A673 (cell line): ENCODE data around the gene RNASEH2A. TPM values are rescaled to one million over a fixed set of nuclear protein-coding genes. Genes with fewer than 3 reads are reported as not detected.
"Not testable (repeated sequence)": the region's sequence is repeated elsewhere in the genome, so short reads cannot be mapped to it uniquely, and the experiment has no call there.

Source experiments
- BruUV-seq: library from RNA; stranded (reverse); fragments of 400-500 nt; replicated peaks from 2 replicates; lab custom pipeline; 2021; lab: Mats Ljungman, UMichigan
- CTCF ChIA-PET: fragments of 300-600 bp; sonication (Branson Sonifier 250); formaldehyde crosslinking; loops from one replicate; lab custom pipeline; 2022; ENCODE audit warnings: antibody characterized with exemption; lab: Charles Lee
- POLR2A ChIA-PET: fragments of 300-600 bp; sonication (Branson Sonifier 250); formaldehyde crosslinking; loops from one replicate; lab custom pipeline; 2022; ENCODE audit warnings: antibody characterized with exemption; ENCODE audit not compliant: low non-redundant PET; lab: Charles Lee
- DNase-seq: peaks from one replicate; pipeline ENCODE4 v3.0.0-alpha.2; 2015; ENCODE audit warnings: low spot score
- H3K27ac ChIP-seq: fragments of 200-600 bp; sonication (generic); 2 replicates; pipeline ENCODE4 v1.5.1; 2016; ENCODE audit warnings: mixed run types, low read depth, mild to moderate bottlenecking, mixed read lengths, antibody characterized with exemption, low read length; ENCODE audit not compliant: poor library complexity, severe bottlenecking
- H3K27me3 ChIP-seq: fragments of 200-600 bp; sonication (generic); replicated peaks from 2 replicates; pipeline ENCODE4 v1.6.1; 2017; ENCODE audit warnings: mixed run types, low read depth, mild to moderate bottlenecking, mixed read lengths, antibody characterized with exemption, low read length; ENCODE audit not compliant: insufficient read depth, poor library complexity
- H3K36me3 ChIP-seq: fragments of 200-600 bp; sonication (generic); 2 replicates; pipeline ENCODE4 v1.6.1; 2016; ENCODE audit warnings: mixed run types, mild to moderate bottlenecking, mixed read lengths, antibody characterized with exemption, low read length; ENCODE audit not compliant: insufficient read depth, poor library complexity, severe bottlenecking
- H3K4me1 ChIP-seq: fragments of 200-600 bp; sonication (generic); 2 replicates; pipeline ENCODE4 v1.6.1; 2017; ENCODE audit warnings: mixed run types, mild to moderate bottlenecking, mixed read lengths, antibody characterized with exemption, low read length; ENCODE audit not compliant: insufficient read depth, poor library complexity, severe bottlenecking
- H3K4me3 ChIP-seq: fragments of 200-600 bp; sonication (generic); 2 replicates; pipeline ENCODE4 v1.5.1; 2016; ENCODE audit warnings: low read depth, mixed run types, mild to moderate bottlenecking, mixed read lengths, low read length; ENCODE audit not compliant: poor library complexity, severe bottlenecking
- H3K9me3 ChIP-seq: fragments of 200-600 bp; sonication (generic); 2 replicates; pipeline ENCODE4 v1.6.1; 2016; ENCODE audit warnings: mixed run types, low read depth, mild to moderate bottlenecking, mixed read lengths, antibody characterized with exemption, low read length; ENCODE audit not compliant: poor library complexity, severe bottlenecking
- EZH2 ChIP-seq: fragments of 200-600 bp; sonication (generic); IDR thresholded peaks from 2 replicates; pipeline ENCODE4 v1.6.1; 2017; ENCODE audit warnings: borderline replicate concordance, low read depth, mild to moderate bottlenecking, mixed read lengths, antibody characterized with exemption, low read length; ENCODE audit not compliant: poor library complexity, severe bottlenecking
- intact Hi-C: fragments of 100-400 bp; cut with micrococcal nuclease; formaldehyde crosslinking; loops from one replicate; pipeline ENCODE4 v1.10.0; 2022; ENCODE audit not compliant: unreplicated experiment
- total RNA-seq: library from RNA; stranded (reverse); gene quantifications from 2 replicates; pipeline ENCODE4 v1.2.3, GENCODE V29; 2021
- TF ChIP-seq, protein P1 (sequence below): fragments of 300-800, 200-600 bp; sonication (generic); conservative IDR thresholded peaks from 2 replicates; pipeline ENCODE4 v1.5.1; 2017; ENCODE audit warnings: low read depth, mild to moderate bottlenecking, antibody characterized with exemption, low read length, moderate library complexity, mixed read lengths

The RNASEH2A gene
- total RNA-seq, 1 experiment from 2014 or later, result 99.7 TPM

DNA sequence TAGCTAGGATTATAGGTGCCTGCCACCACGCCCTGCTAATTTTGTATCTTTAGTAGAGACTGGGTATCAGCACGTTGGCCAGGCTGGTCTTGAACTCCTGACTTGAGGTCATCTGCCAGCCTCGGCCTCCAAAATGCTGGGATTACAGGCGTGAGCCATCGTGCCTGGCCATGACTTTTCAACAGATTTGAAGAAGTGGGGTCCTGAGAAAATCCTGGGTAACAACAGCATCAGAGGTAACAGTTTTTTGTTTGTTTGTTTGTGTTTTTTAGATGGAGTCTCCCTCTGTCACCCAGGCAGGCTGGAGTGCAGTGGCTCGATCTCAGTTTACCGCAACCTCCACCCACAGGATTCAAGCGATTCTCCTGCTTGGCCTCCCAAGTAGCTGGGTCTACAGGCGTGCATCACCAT lies 11.4 kb upstream of the RNASEH2A start:
- H3K4me1 ChIP-seq, result peaks cover 27% of the 10 kb centered on the region
- no peaks in the 10 kb centered on the region for H3K9me3 ChIP-seq
- H3K4me3 ChIP-seq, result no peak overlapping the region
- ChIA-PET CTCF (interaction anchor here (0.6 to 3.4 kb wide), 3 partner anchors 19 to 34 kb away, joined by 3 to 34 read pairs (median 5); no protein-coding TSS in a partner anchor), POLR2A (interaction anchor here (0.6 to 1.0 kb wide), 2 partner anchors 29 kb away, joined by 4 to 6 read pairs; no protein-coding TSS in a partner anchor)
- DNase-seq, result no peak
- peak overlapping the region; percentile 98 for H3K27ac ChIP-seq
- no peak for TF ChIP-seq EZH2
- TF ChIP-seq, protein P1, sequence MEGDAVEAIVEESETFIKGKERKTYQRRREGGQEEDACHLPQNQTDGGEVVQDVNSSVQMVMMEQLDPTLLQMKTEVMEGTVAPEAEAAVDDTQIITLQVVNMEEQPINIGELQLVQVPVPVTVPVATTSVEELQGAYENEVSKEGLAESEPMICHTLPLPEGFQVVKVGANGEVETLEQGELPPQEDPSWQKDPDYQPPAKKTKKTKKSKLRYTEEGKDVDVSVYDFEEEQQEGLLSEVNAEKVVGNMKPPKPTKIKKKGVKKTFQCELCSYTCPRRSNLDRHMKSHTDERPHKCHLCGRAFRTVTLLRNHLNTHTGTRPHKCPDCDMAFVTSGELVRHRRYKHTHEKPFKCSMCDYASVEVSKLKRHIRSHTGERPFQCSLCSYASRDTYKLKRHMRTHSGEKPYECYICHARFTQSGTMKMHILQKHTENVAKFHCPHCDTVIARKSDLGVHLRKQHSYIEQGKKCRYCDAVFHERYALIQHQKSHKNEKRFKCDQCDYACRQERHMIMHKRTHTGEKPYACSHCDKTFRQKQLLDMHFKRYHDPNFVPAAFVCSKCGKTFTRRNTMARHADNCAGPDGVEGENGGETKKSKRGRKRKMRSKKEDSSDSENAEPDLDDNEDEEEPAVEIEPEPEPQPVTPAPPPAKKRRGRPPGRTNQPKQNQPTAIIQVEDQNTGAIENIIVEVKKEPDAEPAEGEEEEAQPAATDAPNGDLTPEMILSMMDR, result no peak
- intact Hi-C loops, result loop anchor here (5.0 kb wide), 1 partner anchor 113 kb away; the partner anchor contains the start of gene DHPS
- BruUV-seq, result no TSS peak
- no peaks in the 10 kb centered on the region for H3K27me3 ChIP-seq
- peaks cover 18% of the 10 kb centered on the region for H3K36me3 ChIP-seq

DNA sequence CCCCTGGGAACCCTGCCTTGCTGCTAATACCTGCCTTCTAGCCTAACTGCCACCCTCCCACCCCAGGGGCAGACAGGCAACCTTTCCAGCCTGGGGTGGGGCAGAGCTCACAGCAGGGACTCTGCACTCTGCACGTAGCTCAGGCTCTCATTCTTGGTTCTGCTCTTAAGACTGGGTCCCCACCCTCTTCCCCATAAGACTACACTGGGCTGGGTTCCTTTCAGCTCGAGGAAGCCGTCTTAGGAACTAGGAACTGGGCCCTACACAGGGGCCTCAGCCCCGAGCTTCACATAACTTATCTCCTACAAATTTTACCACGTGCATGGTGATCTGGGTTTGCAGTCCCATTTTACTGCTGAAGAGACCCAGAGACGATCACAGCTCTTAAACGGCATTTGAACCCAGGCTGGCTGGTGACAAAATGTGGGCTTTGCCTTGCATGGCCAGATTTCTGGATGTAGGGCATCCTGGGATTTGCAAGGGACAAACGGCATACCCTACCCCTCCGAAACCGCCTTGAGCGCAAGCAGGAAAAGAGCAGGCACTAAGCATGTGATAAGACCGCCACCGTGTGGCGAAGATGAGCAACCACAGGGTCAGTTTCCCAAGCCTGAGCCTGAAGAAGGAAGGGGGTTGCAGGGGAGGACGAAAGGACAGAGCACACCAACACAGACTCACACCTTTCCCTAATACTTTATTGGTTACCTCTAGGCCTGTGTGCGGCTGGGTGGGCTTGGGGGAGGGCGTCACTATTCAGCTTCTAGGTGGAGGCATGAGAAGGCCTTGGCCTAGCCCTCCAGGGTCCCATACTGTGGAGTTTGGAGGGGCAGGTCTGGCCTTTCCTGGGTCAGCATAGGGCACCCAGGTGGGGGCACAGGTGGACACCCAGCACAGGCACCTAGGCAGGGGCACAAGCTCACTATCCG lies 10.0 kb upstream of the RNASEH2A start:
- Histone ChIP-seq H3K27me3 (no peaks in the 10 kb centered on the region), H3K36me3 (peaks cover 20% of the 10 kb centered on the region), H3K27ac (no peak overlapping the region), H3K9me3 (no peaks in the 10 kb centered on the region), H3K4me3 (no peak overlapping the region), H3K4me1 (peaks cover 23% of the 10 kb centered on the region)
- ChIA-PET POLR2A (no interaction called here), CTCF (interaction anchor here (0.6 to 3.4 kb wide), 6 partner anchors 9 to 185 kb away, joined by 3 to 34 read pairs (median 4); partner anchors contain the start of genes ZNF490 and ZNF791)
- DNase-seq, result peak; percentile 91
- TF ChIP-seq, protein P1, result peak; percentile 94
- no peak for TF ChIP-seq EZH2
- intact Hi-C loops, result loop anchor here (1.0 to 2.0 kb wide), 2 partner anchors 19 to 30 kb away; no protein-coding TSS in a partner anchor
- no TSS peak for BruUV-seq

DNA sequence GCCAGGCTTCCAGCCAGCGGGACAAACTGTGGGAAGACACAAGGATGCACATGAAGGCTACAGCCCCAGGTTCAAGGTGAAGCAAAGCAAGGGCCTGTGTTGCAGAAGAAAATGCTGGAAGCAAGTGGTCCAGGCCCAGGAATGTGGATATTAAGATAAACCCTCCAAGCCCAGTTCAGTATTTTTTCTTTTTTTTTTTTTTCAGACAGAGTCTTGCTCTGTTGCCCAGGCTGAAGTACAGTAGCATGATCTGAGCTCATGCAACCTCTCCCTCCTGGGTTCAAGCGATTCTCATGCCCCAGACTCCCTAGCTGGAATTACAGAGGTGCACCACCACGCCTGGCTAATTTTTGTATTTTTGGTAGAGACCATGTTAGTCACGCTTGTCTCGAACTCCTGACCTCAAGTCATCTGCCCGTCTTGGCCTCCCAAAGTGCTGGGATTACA lies 9.2 kb upstream of the RNASEH2A start:
- POLR2A ChIA-PET, result no interaction called here
- peaks cover 23% of the 10 kb centered on the region for H3K4me1 ChIP-seq
- H3K36me3 ChIP-seq, result peaks cover 20% of the 10 kb centered on the region
- no peaks in the 10 kb centered on the region for H3K27me3 ChIP-seq
- no peak overlapping the region for H3K27ac ChIP-seq
- no peak for DNase-seq
- no TSS peak for BruUV-seq
- TF ChIP-seq, protein P1, result no peak
- no peak for TF ChIP-seq EZH2
- no peaks in the 10 kb centered on the region for H3K9me3 ChIP-seq
- no peak overlapping the region for H3K4me3 ChIP-seq
- CTCF ChIA-PET, result interaction anchor here (0.6 to 3.4 kb wide), 4 partner anchors 15 to 94 kb away, joined by 3 to 34 read pairs (median 6); partner anchors contain the start of gene GCDH
- intact Hi-C loops, result loop anchor here (2.0 kb wide), 1 partner anchor 30 kb away; no protein-coding TSS in a partner anchor

DNA sequence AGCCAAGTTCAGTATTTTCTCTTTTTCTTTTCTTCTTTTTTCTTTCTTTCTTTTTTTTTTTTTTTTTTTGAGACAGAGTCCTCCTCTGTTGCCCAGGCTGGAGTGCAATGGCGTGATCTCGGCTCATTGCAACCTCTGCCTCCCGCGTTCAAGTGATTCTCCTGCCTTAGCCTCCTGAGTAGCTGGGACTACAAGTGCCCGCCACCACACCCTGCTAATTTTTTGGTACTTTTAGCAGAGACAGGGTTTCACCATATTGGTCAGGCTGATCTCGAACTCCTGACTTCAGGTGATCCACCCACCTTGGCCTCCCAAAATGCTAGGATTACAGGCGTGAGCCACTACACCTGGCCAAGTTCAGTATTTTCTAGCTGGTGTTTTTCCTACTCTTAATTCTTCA lies 8.8 kb upstream of the RNASEH2A start:
- Histone ChIP-seq H3K4me1 (peaks cover 26% of the 10 kb centered on the region), H3K36me3 (peaks cover 20% of the 10 kb centered on the region)
- H3K9me3 ChIP-seq, POLR2A ChIA-PET, DNase-seq, BruUV-seq, H3K4me3 ChIP-seq, H3K27ac ChIP-seq, H3K27me3 ChIP-seq: not testable (repeated sequence)
- CTCF ChIA-PET, result interaction anchor here (0.6 to 3.4 kb wide), 4 partner anchors 15 to 93 kb away, joined by 3 to 34 read pairs (median 6); partner anchors contain the start of gene GCDH
- intact Hi-C loops, result loop anchor here (2.0 kb wide), 1 partner anchor 31 kb away; no protein-coding TSS in a partner anchor
